Aorta (tissue), 5 donors: Measurements from ENCODE around the gene CC2D2A. TPM values are rescaled to one million over a fixed set of nuclear protein-coding genes. Genes with fewer than 3 reads are reported as not detected.

Source experiments
- ATAC-seq: fragments of 200-7000 bp; cut with Tn5 transposase; one replicate; pipeline ENCODE4 v1.9.1; 2022; ENCODE audit warnings: moderate library complexity; ENCODE audit not compliant: low FRiP score
- DNase-seq, 2 donors: peaks; one replicate each; pipeline ENCODE4 v3.0.0-alpha.2; 2020
- H3K27ac ChIP-seq, 2 donors: one replicate each; pipeline ENCODE4 v1.5.1; 2013; ENCODE audit warnings: low read length in 2 of 2, mild to moderate bottlenecking in 2 of 2, moderate library complexity in 2 of 2, control low read depth in 1 of 2, inconsistent platforms in 1 of 2, low read depth in 1 of 2
- H3K27me3 ChIP-seq, 2 donors: one replicate each; pipeline ENCODE4 v1.6.1; 2013; ENCODE audit warnings: control low read depth in 1 of 2, low read length in 1 of 2, mild to moderate bottlenecking in 1 of 2, moderate library complexity in 1 of 2; ENCODE audit not compliant: insufficient read depth in 2 of 2, control insufficient read depth in 1 of 2
- H3K36me3 ChIP-seq, 2 donors: one replicate each; pipeline ENCODE4 v1.6.1; 2013; ENCODE audit warnings: control low read depth in 1 of 2, low read length in 1 of 2, mild to moderate bottlenecking in 1 of 2; ENCODE audit not compliant: insufficient read depth in 2 of 2, control insufficient read depth in 1 of 2
- H3K4me1 ChIP-seq, 2 donors: one replicate each; pipeline ENCODE4 v1.6.1; 2013; ENCODE audit warnings: low read length in 2 of 2, control low read depth in 1 of 2, mild to moderate bottlenecking in 1 of 2, moderate library complexity in 1 of 2; ENCODE audit not compliant: insufficient read depth in 2 of 2, control insufficient read depth in 1 of 2
- H3K4me3 ChIP-seq, 2 donors: one replicate each; pipeline ENCODE4 v1.5.1; 2013; ENCODE audit warnings: low read length in 2 of 2, control low read depth in 1 of 2, mild to moderate bottlenecking in 1 of 2
- H3K9me3 ChIP-seq: one replicate; pipeline ENCODE4 v1.6.1; 2013; ENCODE audit warnings: mild to moderate bottlenecking, low read length; ENCODE audit not compliant: control insufficient read depth
- WGBS, 2 donors: extraction: QIAGEN DNeasy Blood & Tissue Kit; methylation state at CpG; one replicate each; pipeline ENCODE4 v1.1.7; 2013; 5-methylcytosine and 5-hydroxymethylcytosine counted together
- intact Hi-C, 2 donors: fragments of 100-400 bp; cut with DNase I; formaldehyde crosslinking; loops; one replicate each; pipeline versions ENCODE4 v1.14.2 to v1.15.0; 2022
- polyA plus RNA-seq, 2 donors: library from polyadenylated mRNA; stranded (reverse); fragments of 200-250 nt; gene quantifications; one replicate each; pipeline ENCODE4 v1.2.3, GENCODE V29; 2013
- total RNA-seq, 2 donors: library from RNA; stranded (reverse); fragmentation: NEBNext Ultra II Directional; extraction: Animal tissue kit (Norgen Biotek cat#: 25700); gene quantifications; one replicate each; pipeline ENCODE4 v1.2.1, GENCODE V29; 2021
- donor health status: healthy with polysubstance abuse.
- donor health status: Bipolar disorder and iron deficiency.
- donor health status: DM: no; HTN: no; CAD: no.
- donor health status: DM: no; HTN: no; CAD: no.
- donor health status: DM: yes; HTN: yes; CAD: no.

Gene CC2D2A
- total and polyA plus RNA-seq, 4 donors = 26.4 to 41.9 (median 37.3) TPM

- H3K4me1 ChIP-seq = no peaks in the 10 kb centered on the region
- no peaks in the 10 kb centered on the region for H3K27me3 ChIP-seq
- peaks cover 2 to 7% of the 10 kb centered on the region in 2 donors for H3K36me3 ChIP-seq
- H3K4me3 ChIP-seq = no peak overlapping the region
- no peak overlapping the region for H3K27ac ChIP-seq
- ATAC-seq (no peak), DNase-seq (no peak)
- WGBS, 2 donors = 34 to 52% methylated on average over 5 of the region's 5 CpGs
- H3K9me3 ChIP-seq = no peaks in the 10 kb centered on the region
- intact Hi-C loops = loop anchor here in 1 of 2 donors (5.0 to 10.0 kb wide), 3 partner anchors 174 to 479 kb away; no protein-coding TSS in a partner anchor
These were observed 9.0 kb downstream of the CC2D2A start for GRCh38 chr4:15478724-15479088.

- Histone ChIP-seq H3K27me3 (no peaks in the 10 kb centered on the region), H3K4me1 (no peaks in the 10 kb centered on the region), H3K9me3 (no peaks in the 10 kb centered on the region), H3K4me3 (peak overlapping the region; percentile 12 to 73), H3K27ac (peak overlapping the region in 1 of 2 donors; percentile 20), H3K36me3 (peaks cover 2 to 7% of the 10 kb centered on the region in 2 donors)
- WGBS, 2 donors = 0 to 4% methylated on average over 11 of the region's 11 CpGs
- ATAC-seq = peak; percentile 89
- DNase-seq = peak in 1 of 2 donors; percentile 64
- intact Hi-C loops = loop anchor here in 1 of 2 donors (5.0 to 10.0 kb wide), 3 partner anchors 173 to 478 kb away; no protein-coding TSS in a partner anchor
These were observed 9.6 kb downstream of the CC2D2A start for GRCh38 chr4:15479089-15479912.

GRCh38 chr4:15479913-15480185, 10.2 kb downstream of the CC2D2A start:
- H3K9me3 ChIP-seq = no peaks in the 10 kb centered on the region
- 7 to 8% methylated on average over 3 of the region's 3 CpGs for WGBS, 2 donors
- ATAC-seq (peak; percentile 53), DNase-seq (no peak)
- H3K27me3 ChIP-seq = no peaks in the 10 kb centered on the region
- intact Hi-C loops = loop anchor here (5.0 to 10.0 kb wide), 4 partner anchors 162 to 477 kb away; no protein-coding TSS in a partner anchor
- no peaks in the 10 kb centered on the region for H3K4me1 ChIP-seq
- peaks cover 2 to 7% of the 10 kb centered on the region in 2 donors for H3K36me3 ChIP-seq
- peak overlapping the region in 1 of 2 donors; percentile 20 for H3K27ac ChIP-seq
- H3K4me3 ChIP-seq = peak overlapping the region; percentile 12 to 73

- Histone ChIP-seq H3K4me1 (no peaks in the 10 kb centered on the region), H3K36me3 (peaks cover 2 to 6% of the 10 kb centered on the region in 2 donors), H3K9me3 (no peaks in the 10 kb centered on the region), H3K4me3 (no peak overlapping the region), H3K27ac (no peak overlapping the region), H3K27me3 (no peaks in the 10 kb centered on the region)
- 85 to 93% methylated on average over 2 of the region's 2 CpGs for WGBS, 2 donors
- ATAC-seq (no peak), DNase-seq (no peak)
- intact Hi-C loops = loop anchor here in 1 of 2 donors (5.0 kb wide), 1 partner anchor 160 kb away; no protein-coding TSS in a partner anchor
These were observed 12.5 kb downstream of the CC2D2A start for GRCh38 chr4:15481961-15482745.

GRCh38 chr4:15482842-15483241, 13.2 kb downstream of the CC2D2A start:
- 67 to 69% methylated on average over 2 of the region's 2 CpGs for WGBS, 2 donors
- H3K36me3 ChIP-seq = peaks cover 2 to 6% of the 10 kb centered on the region in 2 donors
- no peaks in the 10 kb centered on the region for H3K27me3 ChIP-seq
- intact Hi-C loops = loop anchor here in 1 of 2 donors (5.0 kb wide), 1 partner anchor 159 kb away; no protein-coding TSS in a partner anchor
- ATAC-seq (no peak), DNase-seq (no peak)
- no peaks in the 10 kb centered on the region for H3K9me3 ChIP-seq
- no peak overlapping the region for H3K27ac ChIP-seq
- H3K4me1 ChIP-seq = no peaks in the 10 kb centered on the region
- no peak overlapping the region for H3K4me3 ChIP-seq

- Histone ChIP-seq H3K4me1 (no peaks in the 10 kb centered on the region), H3K9me3 (no peaks in the 10 kb centered on the region), H3K36me3 (peaks cover 0 to 2% of the 10 kb centered on the region in 2 donors), H3K4me3 (no peak overlapping the region), H3K27me3 (no peaks in the 10 kb centered on the region), H3K27ac (no peak overlapping the region)
- DNase-seq (no peak), ATAC-seq (no peak)
- intact Hi-C loops = no loop called here
These were observed 18.5 kb downstream of the CC2D2A start for GRCh38 chr4:15488136-15488535.

- Histone ChIP-seq H3K4me1 (no peaks in the 10 kb centered on the region), H3K9me3 (no peaks in the 10 kb centered on the region), H3K4me3 (no peak overlapping the region), H3K36me3 (peaks cover 0 to 2% of the 10 kb centered on the region in 2 donors), H3K27me3 (no peaks in the 10 kb centered on the region), H3K27ac (no peak overlapping the region)
- DNase-seq (no peak), ATAC-seq (peak; percentile 50)
- 67 to 79% methylated on average over 6 of the region's 6 CpGs for WGBS, 2 donors
- intact Hi-C loops = no loop called here
These were observed 19.2 kb downstream of the CC2D2A start for GRCh38 chr4:15488658-15489470.

GRCh38 chr4:15489551-15489950, 19.9 kb downstream of the CC2D2A start:
- ATAC-seq (no peak), DNase-seq (no peak)
- Histone ChIP-seq H3K27me3 (no peaks in the 10 kb centered on the region), H3K36me3 (peaks cover 0 to 2% of the 10 kb centered on the region in 2 donors), H3K9me3 (no peaks in the 10 kb centered on the region), H3K4me1 (no peaks in the 10 kb centered on the region), H3K4me3 (no peak overlapping the region), H3K27ac (no peak overlapping the region)
- WGBS, 2 donors = 81 to 96% methylated on average over 2 of the region's 2 CpGs
- intact Hi-C loops = no loop called here
